ENCODE data around the gene RELN. TPM values are rescaled to one million over a fixed set of nuclear protein-coding genes. Genes with fewer than 3 reads are reported as not detected.

RELN gene
- polyA plus RNA-seq, 1 experiment, result 4.3 TPM

DNA sequence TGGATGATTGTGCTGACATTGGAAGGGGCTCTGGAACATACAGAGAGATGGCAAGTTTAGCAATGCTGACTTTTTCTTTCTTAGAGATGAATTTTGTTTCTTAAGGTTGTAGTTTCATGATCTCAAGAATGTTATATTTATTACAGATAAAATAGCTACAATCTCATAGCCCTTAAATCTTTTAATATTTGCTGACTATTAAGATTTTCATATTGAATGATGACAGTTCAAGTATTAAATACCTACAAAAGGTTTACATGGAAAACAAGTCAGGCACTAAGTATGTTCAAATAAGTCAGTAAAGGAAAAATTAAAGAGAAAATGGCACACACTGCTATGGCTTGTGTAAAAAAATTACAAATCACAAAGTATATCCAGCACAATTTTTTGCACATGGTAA, 291.4 kb downstream of the RELN start:
- Histone ChIP-seq H3K27me3 (ENCODE audit: control insufficient read depth, insufficient read depth, low read length) (no peaks in the 10 kb centered on the region), H3K36me3 (ENCODE audit: control insufficient read depth, insufficient read depth, low read length) (no peaks in the 10 kb centered on the region), H3K4me3 (ENCODE audit: low read depth, low read length) (no peak overlapping the region)
- CTCF ChIA-PET, result interaction anchor here (0.6 to 1.5 kb wide), 2 partner anchors 8 to 41 kb away, joined by 3 to 4 read pairs; no protein-coding TSS in a partner anchor
- DNase-seq (ENCODE audit: low read depth), result no peak
- no peak for TF ChIP-seq CTCF (IDR thresholded peaks at IDR 0.05; ENCODE audit: insufficient read depth, low read depth, low read length)
- POLR2A ChIA-PET, result no interaction called here

GRCh38 chr7:103695521-103695920, 293.9 kb downstream of the RELN start:
- no peak for DNase-seq (ENCODE audit: low read depth)
- no peak for TF ChIP-seq CTCF (IDR thresholded peaks at IDR 0.05; ENCODE audit: insufficient read depth, low read depth, low read length)
- ChIA-PET CTCF (no interaction called here), POLR2A (no interaction called here)
- no peaks in the 10 kb centered on the region for H3K36me3 ChIP-seq (ENCODE audit: control insufficient read depth, insufficient read depth, low read length)
- no peaks in the 10 kb centered on the region for H3K27me3 ChIP-seq (ENCODE audit: control insufficient read depth, insufficient read depth, low read length)
- no peak overlapping the region for H3K4me3 ChIP-seq (ENCODE audit: low read depth, low read length)

DNA sequence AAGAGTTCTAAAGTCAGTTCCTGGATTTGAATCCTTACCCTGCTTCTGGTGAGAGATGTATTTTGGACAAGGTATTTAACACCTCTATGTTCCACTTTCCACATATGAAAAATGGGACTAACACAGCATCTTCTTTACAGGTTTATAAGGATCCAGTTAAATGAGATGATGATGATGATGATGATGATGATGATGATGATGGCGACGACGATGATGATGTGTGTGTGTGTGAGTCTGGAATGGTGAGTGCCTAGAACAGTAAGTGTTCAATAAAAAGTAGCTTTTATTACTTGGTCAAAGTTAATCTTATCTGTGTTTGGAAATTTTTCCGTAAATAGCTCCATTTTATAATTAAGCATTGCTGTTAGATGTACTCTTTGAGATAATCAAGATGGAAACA, 295.2 kb downstream of the RELN start:
- no peak for TF ChIP-seq CTCF (IDR thresholded peaks at IDR 0.05; ENCODE audit: insufficient read depth, low read depth, low read length)
- POLR2A ChIA-PET, result no interaction called here
- CTCF ChIA-PET, result no interaction called here
- no peaks in the 10 kb centered on the region for H3K36me3 ChIP-seq (ENCODE audit: control insufficient read depth, insufficient read depth, low read length)
- H3K4me3 ChIP-seq (ENCODE audit: low read depth, low read length), result no peak overlapping the region
- H3K27me3 ChIP-seq (ENCODE audit: control insufficient read depth, insufficient read depth, low read length), result no peaks in the 10 kb centered on the region
- DNase-seq (ENCODE audit: low read depth), result no peak

GRCh38 chr7:103691291-103691690, 298.2 kb downstream of the RELN start:
- POLR2A ChIA-PET, result no interaction called here
- no peak for TF ChIP-seq CTCF (IDR thresholded peaks at IDR 0.05; ENCODE audit: insufficient read depth, low read depth, low read length)
- H3K36me3 ChIP-seq (ENCODE audit: control insufficient read depth, insufficient read depth, low read length), result no peaks in the 10 kb centered on the region
- no peak overlapping the region for H3K4me3 ChIP-seq (ENCODE audit: low read depth, low read length)
- CTCF ChIA-PET, result interaction anchor here (1.5 kb wide), 1 partner anchor 11 kb away, joined by 3 read pairs; no protein-coding TSS in a partner anchor
- no peak for DNase-seq (ENCODE audit: low read depth)
- H3K27me3 ChIP-seq (ENCODE audit: control insufficient read depth, insufficient read depth, low read length), result no peaks in the 10 kb centered on the region

- CTCF ChIA-PET, result interaction anchor here (0.6 kb wide), 2 partner anchors 68 to 177 kb away, joined by 4 read pairs; no protein-coding TSS in a partner anchor
- no peak for TF ChIP-seq CTCF (IDR thresholded peaks at IDR 0.05; ENCODE audit: insufficient read depth, low read depth, low read length)
- no peak for DNase-seq (ENCODE audit: low read depth)
- H3K4me3 ChIP-seq (ENCODE audit: low read depth, low read length), result no peak overlapping the region
- no peaks in the 10 kb centered on the region for H3K27me3 ChIP-seq (ENCODE audit: control insufficient read depth, insufficient read depth, low read length)
- POLR2A ChIA-PET, result no interaction called here
- H3K36me3 ChIP-seq (ENCODE audit: control insufficient read depth, insufficient read depth, low read length), result no peaks in the 10 kb centered on the region
Observed at GRCh38 chr7:103690242-103690974, 299.1 kb downstream of the RELN start.

All from BJ (cell line).